Gastrocnemius medialis (tissue), 4 donors: Measurements from ENCODE around the gene DHX36.

ENCODE experiments used
- POLR2A ChIP-seq, 2 donors: fragments of 450-650 bp; IDR thresholded peaks; one replicate each; pipeline ENCODE4 v1.6.1; 2017; ENCODE audit warnings: antibody characterized with exemption in 2 of 2, mild to moderate bottlenecking in 2 of 2, moderate library complexity in 2 of 2
- TF ChIP-seq, protein P1 (sequence below), 5 experiments: fragments of 450-650 bp in 3 of 5; fragments of 200-600 bp in 2 of 5; sonication (generic) in 2 of 5; IDR thresholded peaks in 4 of 5; conservative IDR thresholded peaks in 1 of 5; 1 replicate in 4 of 5; 2 replicates in 1 of 5; pipeline ENCODE4 v1.5.1; 2016 to 2019; ENCODE audit warnings: antibody characterized with exemption in 5 of 5, mild to moderate bottlenecking in 3 of 5, moderate library complexity in 3 of 5

DNA sequence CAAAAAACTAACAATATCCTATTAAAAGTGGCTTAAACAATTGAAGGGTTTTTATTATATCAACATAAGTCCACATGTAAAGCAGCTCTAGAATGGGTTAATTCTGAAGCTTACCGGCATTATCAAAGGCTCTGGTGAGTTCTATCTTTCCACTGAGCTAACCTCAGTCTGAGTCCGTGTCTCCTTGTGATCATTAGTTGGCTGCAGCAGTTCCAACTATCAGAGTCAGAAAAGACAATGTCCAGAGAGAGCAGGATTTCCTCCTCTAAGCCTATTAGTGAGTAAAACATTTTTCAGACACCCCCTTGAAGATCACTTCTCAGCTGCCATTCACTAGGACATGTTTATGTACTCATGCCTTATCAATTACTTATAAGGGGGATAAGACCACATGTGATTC lies 49.9 kb downstream of the DHX36 start:
- TF ChIP-seq, protein P1, sequence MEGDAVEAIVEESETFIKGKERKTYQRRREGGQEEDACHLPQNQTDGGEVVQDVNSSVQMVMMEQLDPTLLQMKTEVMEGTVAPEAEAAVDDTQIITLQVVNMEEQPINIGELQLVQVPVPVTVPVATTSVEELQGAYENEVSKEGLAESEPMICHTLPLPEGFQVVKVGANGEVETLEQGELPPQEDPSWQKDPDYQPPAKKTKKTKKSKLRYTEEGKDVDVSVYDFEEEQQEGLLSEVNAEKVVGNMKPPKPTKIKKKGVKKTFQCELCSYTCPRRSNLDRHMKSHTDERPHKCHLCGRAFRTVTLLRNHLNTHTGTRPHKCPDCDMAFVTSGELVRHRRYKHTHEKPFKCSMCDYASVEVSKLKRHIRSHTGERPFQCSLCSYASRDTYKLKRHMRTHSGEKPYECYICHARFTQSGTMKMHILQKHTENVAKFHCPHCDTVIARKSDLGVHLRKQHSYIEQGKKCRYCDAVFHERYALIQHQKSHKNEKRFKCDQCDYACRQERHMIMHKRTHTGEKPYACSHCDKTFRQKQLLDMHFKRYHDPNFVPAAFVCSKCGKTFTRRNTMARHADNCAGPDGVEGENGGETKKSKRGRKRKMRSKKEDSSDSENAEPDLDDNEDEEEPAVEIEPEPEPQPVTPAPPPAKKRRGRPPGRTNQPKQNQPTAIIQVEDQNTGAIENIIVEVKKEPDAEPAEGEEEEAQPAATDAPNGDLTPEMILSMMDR (IDR thresholded peaks at IDR 0.05 in 4 of 5, conservative IDR thresholded peaks at IDR 0.05 in 1 of 5) = no peak
- TF ChIP-seq POLR2A (IDR thresholded peaks at IDR 0.05) = no peak
